ENCODE data around the gene TMPRSS13.
"Not testable (repeated sequence)": the region's sequence is repeated elsewhere in the genome, so short reads cannot be mapped to it uniquely, and the experiment has no call there.

Gene TMPRSS13

GRCh38 chr11:117928446-117929141 lies 608 bp downstream of the TMPRSS13 start:
- no peak for DNase-seq

DNA sequence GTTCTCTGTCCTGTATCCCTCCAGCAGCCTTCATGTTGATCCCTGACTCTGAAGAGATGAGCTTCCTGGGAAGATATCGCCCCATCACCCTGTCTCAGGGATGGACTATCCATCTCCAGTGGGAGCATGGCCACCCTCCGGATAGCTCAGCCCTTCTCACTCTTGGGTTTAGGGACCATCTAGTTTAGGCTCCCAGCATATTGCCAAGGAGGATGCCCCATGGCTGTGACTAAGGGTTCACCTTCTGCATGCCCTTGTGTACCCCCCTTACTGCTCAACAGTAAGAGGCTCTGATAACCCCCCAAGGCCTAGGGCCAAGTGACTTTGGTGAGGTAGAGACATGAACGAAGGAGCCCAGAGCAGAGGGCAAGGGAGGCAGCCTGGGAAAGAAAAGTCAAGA lies 1.3 kb downstream of the TMPRSS13 start:
- DNase-seq = no peak

- not testable (repeated sequence) for DNase-seq
These were observed 3.0 kb downstream of the TMPRSS13 start for GRCh38 chr11:117926166-117926565.

GRCh38 chr11:117925198-117925925 lies 3.8 kb downstream of the TMPRSS13 start:
- peak; percentile 78 for DNase-seq

- DNase-seq = no peak
These were observed 4.5 kb downstream of the TMPRSS13 start for GRCh38 chr11:117924631-117925170.

GRCh38 chr11:117923773-117924172 lies 5.4 kb downstream of the TMPRSS13 start:
- DNase-seq = no peak

GRCh38 chr11:117923275-117923674 lies 5.9 kb downstream of the TMPRSS13 start:
- no peak for DNase-seq

- no peak for DNase-seq
These were observed 7.3 kb downstream of the TMPRSS13 start for GRCh38 chr11:117921893-117922292.

- no peak for DNase-seq
These were observed 7.7 kb downstream of the TMPRSS13 start for GRCh38 chr11:117921456-117921855.

- DNase-seq = no peak
These were observed 9.4 kb downstream of the TMPRSS13 start for GRCh38 chr11:117919781-117920221.

DNA sequence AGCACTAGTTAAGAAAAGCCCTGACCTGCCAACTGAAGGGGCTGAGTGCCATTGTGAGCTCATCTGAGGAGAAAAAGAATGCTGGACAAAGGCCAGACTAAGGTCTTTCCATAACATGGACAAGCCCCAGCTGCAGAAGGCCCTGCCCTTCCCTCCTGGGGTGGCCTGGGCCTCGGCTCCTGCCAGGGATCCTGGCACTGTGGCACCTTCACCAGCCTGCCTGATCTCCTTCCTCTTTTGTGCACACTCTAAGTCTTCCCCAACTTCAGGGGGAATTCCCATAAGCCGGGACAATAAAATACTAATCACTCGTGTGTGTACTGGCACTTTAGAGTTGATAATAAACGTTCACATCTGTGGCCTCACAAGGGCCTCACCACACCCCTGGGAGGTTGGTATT lies 9.9 kb downstream of the TMPRSS13 start:
- DNase-seq = no peak

DNA sequence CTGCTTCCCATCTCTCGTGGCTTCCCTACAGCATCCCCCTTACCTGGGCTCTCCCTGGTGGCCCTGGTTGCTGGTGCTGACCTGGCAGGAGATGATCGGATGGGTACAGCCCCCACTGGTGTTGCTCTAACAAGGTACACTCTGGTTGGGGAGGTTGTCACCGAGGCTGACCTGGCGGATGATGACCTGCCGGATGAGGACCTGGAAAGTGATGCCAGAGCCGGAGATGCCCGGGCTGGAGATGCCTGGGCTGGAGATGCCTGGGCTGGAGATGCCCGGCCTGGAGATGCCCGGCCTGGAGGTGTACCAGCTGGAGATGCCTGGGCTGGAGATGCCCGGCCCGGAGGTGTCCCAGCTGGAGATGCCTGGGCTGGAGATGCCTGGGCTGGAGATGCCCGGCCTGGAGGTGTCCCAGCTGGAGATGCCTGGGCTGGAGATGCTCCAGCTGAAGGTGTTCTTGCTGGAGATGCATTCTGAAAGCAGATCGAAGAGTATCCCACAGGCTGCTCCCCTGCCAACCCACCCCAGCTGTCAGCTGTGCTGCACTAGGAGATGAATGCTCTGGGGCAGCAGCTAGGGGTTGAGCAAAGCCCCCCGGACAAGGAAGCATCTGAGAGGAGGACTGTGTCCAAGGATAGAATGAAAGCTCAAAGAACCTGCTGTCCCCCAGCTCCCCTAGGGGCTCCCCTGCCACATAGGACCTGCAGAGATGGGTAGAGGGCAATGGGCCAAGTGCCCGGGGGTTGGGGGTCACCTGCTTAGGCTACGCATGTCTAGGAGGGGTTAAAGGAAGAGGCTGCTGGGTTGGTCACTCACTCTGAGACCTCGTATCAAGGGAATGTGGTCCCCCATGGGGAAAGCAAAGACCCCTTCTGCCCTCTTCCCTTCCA lies 10.6 kb downstream of the TMPRSS13 start:
- no peak for DNase-seq

DNA sequence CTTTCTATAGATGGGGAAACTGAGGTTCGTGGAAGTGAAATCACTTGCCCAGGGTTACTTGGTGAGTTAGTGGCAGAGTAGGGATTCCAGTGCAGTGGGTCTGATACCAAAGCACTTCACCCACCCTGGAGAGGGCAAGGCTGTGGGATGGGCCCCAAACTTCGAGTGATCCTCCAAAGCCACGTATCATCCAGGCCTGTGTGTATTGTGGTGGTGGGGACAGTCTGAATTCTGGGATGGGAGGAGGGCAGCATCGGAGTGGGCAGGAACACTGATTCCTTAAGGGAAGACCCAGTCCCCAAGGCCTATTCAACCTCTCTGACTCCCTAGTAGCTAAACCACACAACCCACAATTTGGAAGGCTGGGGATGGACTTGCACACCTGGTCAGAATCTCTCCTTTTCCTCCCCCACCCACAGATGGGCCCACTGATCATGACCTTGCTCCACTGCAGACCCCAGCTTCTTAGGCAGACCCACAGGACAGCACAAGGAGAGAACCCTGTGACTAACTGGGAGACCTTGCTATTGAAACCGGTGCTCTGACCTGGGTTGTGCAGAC lies 11.5 kb downstream of the TMPRSS13 start:
- no peak for DNase-seq

DNA sequence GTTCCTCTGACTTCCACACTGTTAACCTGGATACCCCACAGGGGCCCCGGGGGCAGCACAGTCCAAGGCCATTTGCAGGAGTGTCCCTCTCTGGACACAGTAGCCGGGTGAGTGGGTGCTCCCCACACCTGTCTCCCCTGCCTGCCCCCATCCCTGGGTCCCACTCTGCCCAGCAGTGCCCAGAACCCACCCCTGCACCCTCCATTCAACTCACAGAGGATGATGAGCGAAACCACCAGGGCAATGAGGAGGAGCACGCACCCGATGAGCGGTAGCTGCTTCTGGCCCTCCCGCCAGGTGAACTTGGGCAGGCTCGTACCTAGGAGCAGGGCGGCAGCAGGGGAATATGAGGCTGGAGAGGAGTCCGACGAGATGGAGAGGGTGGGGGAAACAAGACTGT lies 12.2 kb downstream of the TMPRSS13 start:
- no peak for DNase-seq

GRCh38 chr11:117915672-117916235 lies 13.4 kb downstream of the TMPRSS13 start:
- no peak for DNase-seq

- no peak for DNase-seq
These were observed 14.1 kb downstream of the TMPRSS13 start for GRCh38 chr11:117914991-117915618.

GRCh38 chr11:117914398-117914761 lies 14.8 kb downstream of the TMPRSS13 start:
- no peak for DNase-seq

DNA sequence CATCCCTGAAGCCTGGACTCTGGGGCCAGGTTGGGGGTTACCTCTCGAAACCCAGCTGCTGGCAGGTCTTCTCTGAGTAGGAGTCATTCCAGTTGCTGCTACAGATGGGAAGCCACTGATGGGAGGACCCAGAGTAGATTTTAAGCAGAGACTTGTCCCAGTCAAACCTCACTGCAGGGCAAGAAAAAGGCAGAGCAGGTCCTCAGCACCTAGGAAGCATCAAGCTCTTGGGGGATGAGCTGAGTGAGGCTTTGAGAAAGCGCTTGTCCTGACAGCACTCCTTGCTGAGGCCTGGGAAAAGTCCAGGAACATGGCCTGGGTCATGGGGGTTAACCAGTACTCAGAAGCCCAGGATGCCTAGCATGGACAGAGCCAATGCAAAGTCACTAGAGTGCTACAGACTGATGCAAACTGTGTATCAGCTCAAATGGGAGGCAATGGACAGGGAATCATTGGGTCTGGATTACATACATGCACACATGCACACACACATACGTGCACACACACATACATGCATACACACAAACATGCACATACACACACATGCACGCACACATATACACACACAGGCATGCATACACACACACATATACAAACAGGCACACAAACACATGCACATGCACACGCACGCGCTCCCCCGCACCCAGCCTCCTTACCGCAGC lies 15.3 kb downstream of the TMPRSS13 start:
- DNase-seq = no peak

GRCh38 chr11:117912497-117912896 lies 16.7 kb downstream of the TMPRSS13 start:
- no peak for DNase-seq

- no peak for DNase-seq
These were observed 17.5 kb downstream of the TMPRSS13 start for GRCh38 chr11:117911694-117912093.

DNA sequence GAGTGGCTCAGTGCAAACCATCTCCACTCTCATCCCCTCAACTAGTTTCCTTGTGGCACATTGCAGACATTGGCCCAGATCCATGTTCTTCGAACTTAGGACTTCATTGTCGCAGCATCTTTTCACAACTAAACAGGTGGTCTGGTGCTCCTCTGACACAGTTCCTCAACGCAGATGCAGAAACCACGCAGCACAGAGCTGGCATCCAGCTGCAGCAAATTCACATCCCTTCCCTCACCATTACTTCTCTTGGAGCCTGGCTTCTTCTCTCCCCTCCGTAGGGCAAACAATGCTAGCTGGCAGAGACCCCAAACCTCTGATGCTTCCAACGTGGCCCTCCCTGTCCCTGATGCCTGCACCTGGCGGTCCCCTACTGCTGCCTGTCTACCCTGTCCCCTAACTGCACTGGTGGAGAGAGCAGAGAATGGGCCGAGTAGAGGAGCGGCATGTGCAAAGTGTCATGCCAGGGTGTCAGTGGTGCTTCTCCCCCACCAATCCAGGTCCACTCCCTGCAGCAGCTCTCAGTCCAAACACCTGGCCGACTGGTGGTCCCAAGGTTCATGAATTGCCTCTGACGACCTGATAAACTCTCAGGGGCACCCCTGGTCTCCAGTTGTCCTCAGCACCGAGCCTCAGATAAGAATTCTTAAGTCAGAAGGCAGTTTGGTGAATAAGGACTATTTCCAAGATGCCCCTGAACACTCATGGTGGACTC lies 18.1 kb downstream of the TMPRSS13 start:
- DNase-seq = no peak

Data from NCI-H510A (cell line).